Activated gamma-delta T cell treated with anti-CD3 and anti-CD28 coated beads, Interleukin-2, amount 50 U/mL, for 16 hours (primary cell): ENCODE data around the gene HMGCS1.
"Not testable (repeated sequence)": the region's sequence is repeated elsewhere in the genome, so short reads cannot be mapped to it uniquely, and the experiment has no call there.

Source experiments
- DNase-seq: peaks from one replicate; pipeline ENCODE4 v3.0.0-alpha.2; 2020; ENCODE audit warnings: low read depth

The HMGCS1 gene

GRCh38 chr5:43313035-43313853, at the start of gene HMGCS1:
Gene HMGCS1, minus strand, starts transcription at chr5:43313412. Its CDS starts 14,447 bp downstream, at chr5:43298965.
- DNase-seq: peak; percentile 98

DNA sequence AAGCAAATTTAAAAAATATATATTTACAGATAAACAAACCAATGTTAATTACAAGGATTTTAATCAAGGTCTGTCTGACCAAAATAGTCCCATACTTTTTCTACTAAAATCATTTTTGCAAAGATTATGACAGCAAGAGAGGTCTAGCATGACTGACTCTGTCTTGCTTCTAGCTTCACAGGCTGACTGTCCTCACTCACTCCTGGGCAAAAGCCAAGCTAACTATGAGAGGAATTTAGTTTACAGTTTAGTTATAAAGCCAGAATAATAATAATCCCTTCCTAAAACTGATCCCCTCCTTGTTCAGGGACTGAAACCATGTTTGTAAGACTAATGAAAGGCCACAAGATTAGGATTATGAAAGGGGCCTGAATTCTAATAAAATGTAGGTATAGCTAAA, 45.5 kb upstream of the HMGCS1 start:
- no peak for DNase-seq

DNA sequence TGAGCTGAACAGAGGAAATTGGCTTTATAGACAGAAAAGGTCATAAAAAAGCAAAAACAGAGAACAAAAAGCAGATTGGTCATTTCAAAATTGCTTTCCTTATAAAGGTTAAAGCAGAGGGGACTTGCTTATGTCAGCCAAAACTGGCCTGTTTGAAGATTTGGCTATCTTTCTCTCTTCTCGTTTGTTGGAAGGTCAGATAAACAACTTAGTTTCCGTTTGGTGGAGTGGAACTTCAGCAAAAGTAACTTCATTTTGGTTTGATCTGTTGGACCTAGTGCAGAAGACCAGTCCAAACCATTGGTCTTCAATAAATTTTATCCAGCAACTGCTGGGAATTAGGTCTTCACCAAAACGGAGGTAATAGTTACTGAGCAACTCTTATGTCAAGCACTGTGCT, 45.1 kb upstream of the HMGCS1 start:
- DNase-seq: no peak

DNA sequence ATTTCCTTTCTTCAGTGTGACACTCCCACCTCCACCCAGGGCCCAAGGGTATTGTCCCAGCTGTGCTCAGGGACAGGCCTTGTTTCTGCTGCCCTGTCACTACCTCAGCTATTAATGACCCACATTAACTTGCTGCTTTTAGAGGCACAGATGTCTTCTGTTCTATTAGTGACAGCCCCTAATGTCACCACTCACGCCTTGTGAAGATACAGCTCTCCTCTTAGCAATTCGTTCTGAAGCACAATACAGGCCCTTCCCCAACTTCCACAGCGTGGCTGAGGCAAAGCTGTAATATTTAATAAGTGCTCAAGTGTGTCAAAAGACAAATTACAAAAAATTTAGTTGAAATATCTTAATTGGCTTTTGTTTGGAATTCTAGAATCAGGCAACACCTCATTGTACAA, 44.7 kb upstream of the HMGCS1 start:
- DNase-seq: no peak

DNA sequence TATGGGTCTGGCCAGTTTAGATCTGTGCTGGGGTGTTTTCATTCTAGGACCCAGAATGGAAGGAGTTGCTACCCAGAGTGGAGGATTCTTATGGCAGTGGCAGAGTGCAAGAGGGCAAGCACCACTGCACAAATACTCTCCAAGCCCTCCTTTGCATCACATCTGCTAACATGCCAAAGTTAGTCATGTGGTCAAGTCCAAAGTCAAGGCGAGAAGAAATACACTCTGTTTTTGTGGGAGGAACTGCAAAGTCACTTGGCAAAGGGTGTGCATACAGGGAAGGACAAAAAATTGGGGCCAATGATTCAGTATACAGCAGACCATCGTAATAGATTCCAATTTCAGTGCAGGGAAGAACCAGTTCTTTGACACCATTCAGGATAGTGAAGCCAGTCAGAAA, 43.9 kb upstream of the HMGCS1 start:
- DNase-seq: no peak

DNA sequence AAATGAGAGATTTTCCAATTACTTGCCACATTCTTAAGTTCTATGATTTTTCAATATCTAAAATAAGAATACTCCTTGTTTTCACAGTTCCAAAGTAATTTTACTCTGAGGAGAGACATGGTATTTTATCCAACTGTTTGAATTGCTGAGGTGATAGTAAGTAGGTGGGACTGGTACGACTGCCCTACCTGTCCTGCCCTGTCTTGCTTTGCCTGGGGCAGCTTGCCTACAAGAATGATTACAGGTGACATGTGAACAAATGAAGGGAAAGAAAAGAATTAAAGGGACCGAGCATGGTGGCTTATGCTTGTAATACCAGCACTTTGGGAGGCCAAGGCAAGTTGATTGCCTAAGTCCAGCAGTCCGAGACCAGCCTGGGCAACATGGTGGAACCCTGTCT, 41.6 kb upstream of the HMGCS1 start:
- DNase-seq: no peak

- no peak for DNase-seq
These were observed 40.5 kb upstream of the HMGCS1 start for GRCh38 chr5:43353668-43354067.

DNA sequence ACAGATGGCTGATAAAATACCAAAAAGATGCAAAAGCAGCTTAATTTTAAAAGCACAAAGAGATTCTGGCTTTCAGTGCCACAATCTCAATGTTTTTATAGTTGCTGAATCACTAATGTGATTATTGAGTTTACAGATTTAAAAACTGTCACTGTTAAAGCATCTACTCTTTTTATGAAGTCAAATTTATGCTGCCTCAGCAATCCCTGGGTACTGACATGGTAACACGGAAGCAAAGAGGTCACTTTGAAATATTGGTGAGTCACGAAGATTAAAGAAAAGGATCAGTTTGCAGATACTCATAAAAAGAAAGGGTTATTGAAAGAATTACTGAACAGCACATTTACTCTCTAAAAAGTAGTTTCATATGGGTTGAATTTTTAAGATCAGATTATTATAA, 39.7 kb upstream of the HMGCS1 start:
- DNase-seq: no peak

- no peak for DNase-seq
These were observed 38.9 kb upstream of the HMGCS1 start for GRCh38 chr5:43352131-43352530.

- no peak for DNase-seq
These were observed 35.7 kb upstream of the HMGCS1 start for GRCh38 chr5:43348861-43349363.

- no peak for DNase-seq
These were observed 35.0 kb upstream of the HMGCS1 start for GRCh38 chr5:43348207-43348606.

- DNase-seq: no peak
These were observed 25.6 kb upstream of the HMGCS1 start for GRCh38 chr5:43338862-43339261.

DNA sequence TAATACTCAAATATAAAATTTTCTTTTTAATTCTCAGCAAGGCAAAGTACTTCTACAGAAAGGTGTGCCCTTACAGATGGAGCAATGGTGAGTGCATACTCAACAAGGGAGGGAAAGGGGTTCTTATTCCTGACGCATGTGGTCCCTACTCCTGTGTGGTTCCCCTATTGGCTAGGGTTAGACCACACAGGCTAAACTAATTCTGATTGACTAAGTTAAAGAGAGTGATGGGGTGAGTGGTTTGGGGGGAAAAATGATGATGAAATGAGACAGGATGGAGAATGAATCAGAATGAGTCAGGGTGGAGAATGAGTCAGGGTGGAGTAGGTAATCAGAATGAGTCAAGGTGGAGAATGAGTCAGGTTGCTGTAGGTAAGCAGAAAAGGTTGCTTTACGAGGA, 22.9 kb upstream of the HMGCS1 start:
- no peak for DNase-seq

GRCh38 chr5:43335681-43336080, 22.5 kb upstream of the HMGCS1 start:
- no peak for DNase-seq

DNA sequence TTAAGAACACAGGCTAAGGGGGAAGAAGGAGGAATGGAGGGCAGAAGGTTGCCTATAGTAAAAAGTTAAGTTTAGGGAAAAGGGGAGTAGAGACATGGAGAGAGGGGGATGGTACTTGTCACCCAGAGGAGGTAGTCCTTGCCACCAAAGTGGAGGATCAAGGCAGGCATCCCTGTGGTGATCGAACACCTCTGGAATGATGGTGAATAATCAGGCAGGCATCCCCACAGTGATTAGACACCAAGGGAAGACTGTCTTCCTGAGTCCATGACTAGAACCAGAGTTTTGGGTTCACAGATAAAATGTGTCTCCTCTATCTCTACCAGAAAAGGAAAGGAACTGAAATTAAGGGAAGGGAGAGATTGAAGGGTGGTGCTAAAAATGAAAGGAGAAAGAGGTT, 19.2 kb upstream of the HMGCS1 start:
- no peak for DNase-seq

DNA sequence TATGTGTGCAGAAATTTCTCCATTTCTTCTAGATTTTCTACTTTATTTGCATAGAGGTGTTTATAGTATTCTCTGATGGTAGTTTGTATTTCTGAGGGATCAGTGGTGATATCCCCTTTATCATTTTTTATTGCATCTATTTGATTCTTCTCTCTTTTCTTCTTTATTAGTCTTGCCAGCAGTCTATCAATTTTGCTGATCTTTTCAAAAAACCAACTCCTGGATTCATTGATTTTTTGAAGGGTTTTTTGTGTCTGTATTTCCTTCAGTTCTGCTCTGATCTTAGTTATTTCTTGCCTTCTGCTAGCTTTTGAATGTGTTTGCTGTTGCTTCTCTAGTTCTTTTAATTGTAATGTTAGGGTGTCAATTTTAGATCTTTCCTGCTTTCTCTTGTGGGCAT, 12.4 kb upstream of the HMGCS1 start:
- not testable (repeated sequence) for DNase-seq

DNA sequence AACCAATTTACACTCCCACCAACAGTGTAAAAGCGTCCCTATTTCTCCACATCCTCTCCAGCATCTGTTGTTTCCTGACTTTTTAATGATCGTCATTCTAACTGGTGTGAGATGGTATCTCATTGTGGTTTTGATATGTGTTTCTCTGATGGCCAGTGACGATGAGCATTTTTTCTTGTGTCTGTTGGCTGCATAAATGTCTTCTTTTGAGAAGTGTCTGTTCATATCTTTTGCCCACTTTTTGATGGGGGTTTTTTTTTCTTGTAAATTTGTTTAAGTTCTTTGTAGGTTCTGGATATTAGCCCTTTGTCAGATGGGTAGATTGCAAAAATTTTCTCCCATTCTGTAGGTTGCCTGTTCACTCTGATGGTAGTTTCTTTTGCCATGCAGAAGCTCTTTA, 10.3 kb upstream of the HMGCS1 start:
- DNase-seq: not testable (repeated sequence)

DNA sequence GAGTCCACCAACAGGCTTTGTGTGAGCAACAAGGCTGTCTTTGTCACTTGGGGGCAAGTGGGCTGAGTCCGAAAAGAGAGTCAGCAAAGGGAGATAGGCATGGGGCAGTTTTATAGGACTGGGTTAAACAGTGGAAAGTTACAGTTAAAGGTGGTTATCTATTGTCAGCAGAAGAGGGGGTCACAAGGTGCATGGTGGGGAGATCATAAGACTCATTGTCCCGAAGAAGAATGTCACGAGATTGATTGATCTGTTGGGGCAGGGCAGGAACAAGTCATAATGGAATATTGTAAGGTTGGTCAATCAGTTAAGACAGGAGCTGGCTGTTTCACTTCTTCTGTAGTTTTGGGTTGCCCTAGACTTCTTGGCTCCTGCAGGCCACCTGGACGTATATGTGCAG, 7.6 kb upstream of the HMGCS1 start:
- no peak for DNase-seq

DNA sequence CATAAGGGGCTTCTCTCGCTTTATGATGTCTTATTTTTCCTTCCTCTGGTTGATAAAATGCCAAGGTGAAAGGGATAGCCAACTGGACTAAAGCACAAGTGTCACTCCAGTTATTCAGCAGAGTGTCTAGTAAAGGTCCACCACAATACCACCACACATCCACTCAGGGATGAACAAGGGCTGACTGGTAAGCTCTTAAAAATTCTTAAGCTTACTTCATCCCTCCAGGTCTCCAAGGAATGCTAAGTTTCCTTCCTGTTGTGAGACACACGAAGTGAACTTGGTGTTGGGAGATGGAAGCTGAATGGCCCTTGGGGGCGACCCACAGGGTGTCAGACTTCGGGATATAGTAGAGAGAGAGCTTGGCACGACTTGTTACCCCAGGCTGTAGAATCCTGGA, 3.2 kb upstream of the HMGCS1 start:
- no peak for DNase-seq

DNA sequence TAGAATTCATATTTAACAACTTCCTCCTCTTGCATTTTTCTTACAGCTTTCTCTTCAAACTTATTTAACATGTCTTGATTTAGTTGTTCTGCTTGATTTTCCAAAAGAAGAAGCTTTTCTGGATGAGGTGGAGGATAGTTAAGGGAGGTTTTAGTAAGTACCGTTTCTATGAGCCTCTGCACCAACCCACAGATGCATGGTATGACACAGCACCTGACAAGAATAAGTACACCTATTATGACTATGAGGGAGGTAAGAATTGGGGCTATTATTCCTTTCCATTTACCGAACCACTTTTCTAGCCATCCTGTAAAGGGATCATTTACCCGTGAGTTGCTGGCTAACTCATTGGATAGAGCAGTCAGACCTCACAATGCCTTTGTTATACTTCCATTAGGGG, 2.5 kb upstream of the HMGCS1 start:
- DNase-seq: no peak

DNA sequence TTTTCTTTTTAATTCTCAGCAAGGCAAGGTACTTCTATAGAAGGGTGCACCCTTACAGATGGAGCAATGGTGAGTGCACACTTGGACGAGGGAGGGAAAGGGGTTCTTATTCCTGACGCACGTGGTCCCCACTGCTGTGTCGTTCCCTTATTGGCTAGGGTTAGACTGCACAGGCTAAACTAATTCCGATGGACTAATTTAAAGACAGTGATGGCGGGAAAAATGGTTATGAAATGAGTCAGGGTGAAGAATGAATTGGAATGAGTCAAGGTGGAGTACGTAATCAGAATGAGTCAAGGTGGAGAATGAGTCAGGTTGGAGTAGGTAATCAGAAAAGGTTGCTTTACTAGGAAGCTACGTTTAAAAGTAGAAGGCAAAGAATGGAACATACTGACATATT, 2.1 kb upstream of the HMGCS1 start:
- DNase-seq: no peak

DNA sequence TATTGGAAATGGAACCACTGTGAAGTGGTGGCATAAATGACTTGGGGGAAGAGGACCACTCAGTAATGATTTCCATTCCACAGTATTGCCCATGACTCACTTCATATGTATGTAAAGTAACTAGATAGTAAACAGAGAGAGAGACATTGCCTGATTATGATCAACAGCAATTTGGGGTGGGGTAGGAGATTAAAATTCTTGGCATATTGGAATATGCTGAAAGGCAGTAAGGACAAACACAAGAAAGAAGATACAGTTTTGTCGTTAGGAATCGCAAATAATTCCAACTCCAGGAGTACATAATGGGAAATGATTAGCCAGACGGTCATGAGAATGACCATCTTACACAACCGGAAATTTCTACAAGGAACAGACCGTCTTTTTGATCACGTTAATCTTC, 1.5 kb upstream of the HMGCS1 start:
- DNase-seq: no peak

GRCh38 chr5:43313854-43314457, 744 bp upstream of the HMGCS1 start:
- no peak for DNase-seq

DNA sequence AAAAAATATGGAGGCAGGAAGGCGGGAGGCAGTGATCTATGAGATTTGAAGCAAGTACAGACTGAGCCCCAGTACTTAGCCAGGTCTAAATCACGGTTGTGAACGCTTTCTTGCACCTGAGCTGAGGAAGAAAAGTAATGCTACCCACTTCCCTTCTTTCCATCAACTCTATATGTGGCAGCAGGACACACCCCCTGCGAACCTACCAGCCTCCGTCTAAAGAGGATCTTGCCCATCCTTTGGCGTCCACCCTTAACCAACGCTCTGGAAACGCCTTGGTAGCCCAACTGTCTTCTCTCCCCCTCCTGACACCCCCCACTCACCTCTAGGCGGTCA, 545 bp downstream of the HMGCS1 start:
- no peak for DNase-seq
